HG02943 (cell line): Measurements from ENCODE around the gene MSL3B.

Experiments
- ATAC-seq: cut with Tn5 transposase; IDR thresholded peaks from one replicate; pipeline ENCODE4 v1.9.1; 2021; ENCODE audit warnings: mild to moderate bottlenecking, low read depth, moderate library complexity; ENCODE audit not compliant: unreplicated experiment

The MSL3B gene

GRCh38 chr2:233818639-233819621 is 49.3 kb downstream of the MSL3B start:
- ATAC-seq: no peak

- ATAC-seq: no peak
Measured at GRCh38 chr2:233817995-233818638, 50.1 kb downstream of the MSL3B start.

- no peak for ATAC-seq
Measured at GRCh38 chr2:233817361-233817911, 50.8 kb downstream of the MSL3B start.

GRCh38 chr2:233816771-233817170 is 51.4 kb downstream of the MSL3B start:
- ATAC-seq: no peak

- ATAC-seq: no peak
Measured at GRCh38 chr2:233816334-233816733, 51.9 kb downstream of the MSL3B start.

GRCh38 chr2:233815861-233816260 is 52.3 kb downstream of the MSL3B start:
- no peak for ATAC-seq
